ENCODE data around the gene ITGB1BP2. TPM values are rescaled to one million over a fixed set of nuclear protein-coding genes. Genes with fewer than 3 reads are reported as not detected.
A peak's percentile ranks its signal among the peaks of the same experiment; 100 is the strongest.

The ITGB1BP2 gene
- polyA plus RNA-seq (2013) = 1.1 TPM

GRCh38 chrX:71301195-71301924 is at the start of gene ITGB1BP2:
TSS of gene ITGB1BP2 (plus strand) at chrX:71301750. CDS start at chrX:71301807, 57 bp downstream.
- Histone ChIP-seq H3K36me3 (ENCODE audit: control insufficient read depth in 4 of 4, insufficient read depth in 4 of 4, low read length in 3 of 4) (peaks cover 3 to 45% (median 19%) of the 10 kb centered on the region in 4 experiments), H3K4me1 (ENCODE audit: control extremely low read depth in 1 of 4, control insufficient read depth in 4 of 4, insufficient read depth in 4 of 4, low read length in 3 of 4) (peaks cover 0 to 12% (median 7%) of the 10 kb centered on the region in 4 experiments), H3K4me3 (ENCODE audit: control insufficient read depth in 1 of 7, extremely low read depth in 1 of 7, insufficient read depth in 4 of 7, low read depth in 2 of 7, low read length in 6 of 7) (no peak within 1 kb of the TSS), H3K27me3 (replicated peaks in 2 of 5; ENCODE audit: control insufficient read depth in 4 of 5, insufficient read depth in 5 of 5, low read length in 4 of 5) (no peaks in the 10 kb centered on the region), H3K9me3 (ENCODE audit: control extremely low read depth in 1 of 5, control insufficient read depth in 4 of 5, insufficient read depth in 2 of 5, low read depth in 1 of 5, low read length in 4 of 5) (no peaks in the 10 kb centered on the region), H3K27ac (ENCODE audit: insufficient read depth in 1 of 2, low read depth in 1 of 2, low read length in 2 of 2, poor library complexity in 1 of 2, severe bottlenecking in 2 of 2) (no peak within 1 kb of the TSS)
- 82% methylated on average over 9 of the region's 10 CpGs for WGBS (ENCODE audit: insufficient coverage)
- peak in 2 of 3 donors; percentile 21 for DNase-seq
- POLR2A ChIA-PET = no interaction called here
- CTCF ChIA-PET = no interaction called here

GRCh38 chrX:71252221-71252620 is 49.3 kb upstream of the ITGB1BP2 start:
- peaks cover 0 to 34% (median 30%) of the 10 kb centered on the region in 4 experiments for H3K4me1 ChIP-seq (ENCODE audit: control extremely low read depth in 1 of 4, control insufficient read depth in 4 of 4, insufficient read depth in 4 of 4, low read length in 3 of 4)
- no peaks in the 10 kb centered on the region for H3K27me3 ChIP-seq (replicated peaks in 2 of 5; ENCODE audit: control insufficient read depth in 4 of 5, insufficient read depth in 5 of 5, low read length in 4 of 5)
- peaks cover 0 to 1% (median 0%) of the 10 kb centered on the region in 5 experiments for H3K9me3 ChIP-seq (ENCODE audit: control extremely low read depth in 1 of 5, control insufficient read depth in 4 of 5, insufficient read depth in 2 of 5, low read depth in 1 of 5, low read length in 4 of 5)
- CTCF ChIA-PET = interaction anchor here (1.1 to 1.2 kb wide), 3 partner anchors 8 to 72 kb away, joined by 3 read pairs; partner anchors contain the start of gene NONO
- H3K27ac ChIP-seq (ENCODE audit: insufficient read depth in 1 of 2, low read depth in 1 of 2, low read length in 2 of 2, poor library complexity in 1 of 2, severe bottlenecking in 2 of 2) = peak overlapping the region in 1 of 2 experiments; percentile 83
- H3K4me3 ChIP-seq (ENCODE audit: control insufficient read depth in 1 of 7, extremely low read depth in 1 of 7, insufficient read depth in 4 of 7, low read depth in 2 of 7, low read length in 6 of 7) = peak overlapping the region in 6 of 7 experiments; percentile 50 to 92 (median 76)
- DNase-seq = no peak
- peaks cover 4 to 35% (median 23%) of the 10 kb centered on the region in 4 experiments for H3K36me3 ChIP-seq (ENCODE audit: control insufficient read depth in 4 of 4, insufficient read depth in 4 of 4, low read length in 3 of 4)
- POLR2A ChIA-PET = no interaction called here
- WGBS (ENCODE audit: insufficient coverage) = 66% methylated on average over 2 of the region's 2 CpGs

- POLR2A ChIA-PET = interaction anchor here (1.6 kb wide), 1 partner anchor 112 kb away, joined by 3 read pairs; the partner anchor contains the start of gene TAF1
- CTCF ChIA-PET = interaction anchor here (1.3 kb wide), 1 partner anchor 14 kb away, joined by 4 read pairs; no protein-coding TSS in a partner anchor
- peak overlapping the region; percentile 60 to 92 (median 75) for H3K4me3 ChIP-seq (ENCODE audit: control insufficient read depth in 1 of 7, extremely low read depth in 1 of 7, insufficient read depth in 4 of 7, low read depth in 2 of 7, low read length in 6 of 7)
- H3K27me3 ChIP-seq (replicated peaks in 2 of 5; ENCODE audit: control insufficient read depth in 4 of 5, insufficient read depth in 5 of 5, low read length in 4 of 5) = no peaks in the 10 kb centered on the region
- H3K36me3 ChIP-seq (ENCODE audit: control insufficient read depth in 4 of 4, insufficient read depth in 4 of 4, low read length in 3 of 4) = peaks cover 3 to 23% (median 14%) of the 10 kb centered on the region in 4 experiments
- H3K4me1 ChIP-seq (ENCODE audit: control extremely low read depth in 1 of 4, control insufficient read depth in 4 of 4, insufficient read depth in 4 of 4, low read length in 3 of 4) = peaks cover 0 to 34% (median 30%) of the 10 kb centered on the region in 4 experiments
- WGBS (ENCODE audit: insufficient coverage) = 32% methylated on average over 16 of the region's 35 CpGs
- peak overlapping the region; percentile 54 to 83 for H3K27ac ChIP-seq (ENCODE audit: insufficient read depth in 1 of 2, low read depth in 1 of 2, low read length in 2 of 2, poor library complexity in 1 of 2, severe bottlenecking in 2 of 2)
- DNase-seq = peak; percentile 29 to 59 (median 57)
- peaks cover 0 to 1% (median 0%) of the 10 kb centered on the region in 5 experiments for H3K9me3 ChIP-seq (ENCODE audit: control extremely low read depth in 1 of 5, control insufficient read depth in 4 of 5, insufficient read depth in 2 of 5, low read depth in 1 of 5, low read length in 4 of 5)
Observed at GRCh38 chrX:71253253-71254091, 48.1 kb upstream of the ITGB1BP2 start.

- H3K4me1 ChIP-seq (ENCODE audit: control extremely low read depth in 1 of 4, control insufficient read depth in 4 of 4, insufficient read depth in 4 of 4, low read length in 3 of 4) = peaks cover 0 to 34% (median 30%) of the 10 kb centered on the region in 4 experiments
- ChIA-PET CTCF (interaction anchor here (0.8 to 1.3 kb wide), 4 partner anchors 8 to 103 kb away, joined by 3 to 4 read pairs (median 3); partner anchors contain the start of gene NONO), POLR2A (interaction anchor here (0.9 to 1.6 kb wide), 3 partner anchors 29 to 111 kb away, joined by 3 to 6 read pairs (median 5); partner anchors contain the start of genes NONO and TAF1)
- H3K9me3 ChIP-seq (ENCODE audit: control extremely low read depth in 1 of 5, control insufficient read depth in 4 of 5, insufficient read depth in 2 of 5, low read depth in 1 of 5, low read length in 4 of 5) = peaks cover 0 to 1% (median 0%) of the 10 kb centered on the region in 5 experiments
- H3K27me3 ChIP-seq (replicated peaks in 2 of 5; ENCODE audit: control insufficient read depth in 4 of 5, insufficient read depth in 5 of 5, low read length in 4 of 5) = no peaks in the 10 kb centered on the region
- peak within 1 kb of the TSS; percentile 60 to 92 (median 75) for H3K4me3 ChIP-seq (ENCODE audit: control insufficient read depth in 1 of 7, extremely low read depth in 1 of 7, insufficient read depth in 4 of 7, low read depth in 2 of 7, low read length in 6 of 7)
- 41% methylated on average over 34 of the region's 54 CpGs for WGBS (ENCODE audit: insufficient coverage)
- peak within 1 kb of the TSS; percentile 68 to 83 for H3K27ac ChIP-seq (ENCODE audit: insufficient read depth in 1 of 2, low read depth in 1 of 2, low read length in 2 of 2, poor library complexity in 1 of 2, severe bottlenecking in 2 of 2)
- peak; percentile 84 to 93 (median 91) for DNase-seq
- H3K36me3 ChIP-seq (ENCODE audit: control insufficient read depth in 4 of 4, insufficient read depth in 4 of 4, low read length in 3 of 4) = peaks cover 0 to 16% (median 10%) of the 10 kb centered on the region in 4 experiments
Observed at GRCh38 chrX:71254092-71254963, 47.2 kb upstream of the ITGB1BP2 start, which contains the start of gene ZMYM3. TSS of gene ZMYM3 (minus strand) at chrX:71254140. CDS start at chrX:71253255, 885 bp downstream.

GRCh38 chrX:71256051-71256450 is 45.5 kb upstream of the ITGB1BP2 start:
- Histone ChIP-seq H3K4me3 (ENCODE audit: control insufficient read depth in 1 of 7, extremely low read depth in 1 of 7, insufficient read depth in 4 of 7, low read depth in 2 of 7, low read length in 6 of 7) (no peak overlapping the region), H3K9me3 (ENCODE audit: control extremely low read depth in 1 of 5, control insufficient read depth in 4 of 5, insufficient read depth in 2 of 5, low read depth in 1 of 5, low read length in 4 of 5) (no peaks in the 10 kb centered on the region), H3K36me3 (ENCODE audit: control insufficient read depth in 4 of 4, insufficient read depth in 4 of 4, low read length in 3 of 4) (no peaks in the 10 kb centered on the region), H3K4me1 (ENCODE audit: control extremely low read depth in 1 of 4, control insufficient read depth in 4 of 4, insufficient read depth in 4 of 4, low read length in 3 of 4) (peaks cover 0 to 33% (median 29%) of the 10 kb centered on the region in 4 experiments), H3K27ac (ENCODE audit: insufficient read depth in 1 of 2, low read depth in 1 of 2, low read length in 2 of 2, poor library complexity in 1 of 2, severe bottlenecking in 2 of 2) (peak overlapping the region in 1 of 2 experiments; percentile 83), H3K27me3 (replicated peaks in 2 of 5; ENCODE audit: control insufficient read depth in 4 of 5, insufficient read depth in 5 of 5, low read length in 4 of 5) (no peaks in the 10 kb centered on the region)
- DNase-seq = no peak
- CTCF ChIA-PET = no interaction called here
- POLR2A ChIA-PET = no interaction called here
- WGBS (ENCODE audit: insufficient coverage) = 72% methylated on average over 6 of the region's 6 CpGs

GRCh38 chrX:71256856-71257255 is 44.7 kb upstream of the ITGB1BP2 start:
- Histone ChIP-seq H3K9me3 (ENCODE audit: control extremely low read depth in 1 of 5, control insufficient read depth in 4 of 5, insufficient read depth in 2 of 5, low read depth in 1 of 5, low read length in 4 of 5) (no peaks in the 10 kb centered on the region), H3K27ac (ENCODE audit: insufficient read depth in 1 of 2, low read depth in 1 of 2, low read length in 2 of 2, poor library complexity in 1 of 2, severe bottlenecking in 2 of 2) (no peak overlapping the region), H3K27me3 (replicated peaks in 2 of 5; ENCODE audit: control insufficient read depth in 4 of 5, insufficient read depth in 5 of 5, low read length in 4 of 5) (no peaks in the 10 kb centered on the region), H3K4me3 (ENCODE audit: control insufficient read depth in 1 of 7, extremely low read depth in 1 of 7, insufficient read depth in 4 of 7, low read depth in 2 of 7, low read length in 6 of 7) (no peak overlapping the region), H3K36me3 (ENCODE audit: control insufficient read depth in 4 of 4, insufficient read depth in 4 of 4, low read length in 3 of 4) (no peaks in the 10 kb centered on the region), H3K4me1 (ENCODE audit: control extremely low read depth in 1 of 4, control insufficient read depth in 4 of 4, insufficient read depth in 4 of 4, low read length in 3 of 4) (peaks cover 0 to 25% (median 21%) of the 10 kb centered on the region in 4 experiments)
- ChIA-PET POLR2A (no interaction called here), CTCF (no interaction called here)
- no peak for DNase-seq
- WGBS (ENCODE audit: insufficient coverage) = no CpG with 5 or more reads among the region's 4 CpGs

All from common myeloid progenitor, CD34-positive (primary cell).